Common myeloid progenitor, CD34-positive (primary cell): Measurements from ENCODE around the gene IGDCC3.

Experiments used
- CTCF ChIA-PET: fragments of 350-600 bp; sonication (Branson Sonifier 250); formaldehyde crosslinking; loops from one replicate; lab custom pipeline; 2021; ENCODE audit warnings: antibody characterized with exemption; lab: Charles Lee
- POLR2A ChIA-PET: fragments of 350-600 bp; sonication (Branson Sonifier 250); formaldehyde crosslinking; loops from one replicate; lab custom pipeline; 2021; ENCODE audit warnings: antibody characterized with exemption; lab: Charles Lee
- DNase-seq, 3 donors: peaks; one replicate each; pipeline versions ENCODE4 v3.0.0 to v3.0.0-alpha.2; 2013
- H3K27ac ChIP-seq, 2 experiments: 1 replicate in 1 of 2; 2 replicates in 1 of 2; pipeline ENCODE4 v1.7.0; 2013; ENCODE audit warnings: inconsistent platforms in 2 of 2, low read length in 2 of 2, mild to moderate bottlenecking in 2 of 2, low read depth in 1 of 2, moderate library complexity in 1 of 2; ENCODE audit not compliant: severe bottlenecking in 2 of 2, insufficient read depth in 1 of 2, poor library complexity in 1 of 2
- H3K27me3 ChIP-seq, 5 experiments: replicated peaks in 2 of 5; 1 replicate in 3 of 5; 2 replicates in 2 of 5; pipeline versions ENCODE4 v1.6.1 to v1.7.0; 2013; ENCODE audit warnings: low read length in 4 of 5, mild to moderate bottlenecking in 2 of 5, moderate library complexity in 2 of 5, inconsistent platforms in 1 of 5; ENCODE audit not compliant: insufficient read depth in 5 of 5, control insufficient read depth in 4 of 5
- H3K36me3 ChIP-seq, 4 experiments: 1 replicate in 2 of 4; 2 replicates in 2 of 4; pipeline versions ENCODE4 v1.6.1 to v1.7.0; 2013; ENCODE audit warnings: low read length in 3 of 4, control low read depth in 1 of 4, mild to moderate bottlenecking in 1 of 4; ENCODE audit not compliant: control insufficient read depth in 4 of 4, insufficient read depth in 4 of 4
- H3K4me1 ChIP-seq, 4 experiments: 1 replicate in 3 of 4; 2 replicates in 1 of 4; pipeline versions ENCODE4 v1.6.1 to v1.7.1; 2013; ENCODE audit warnings: low read length in 3 of 4, mild to moderate bottlenecking in 3 of 4, control low read depth in 1 of 4, inconsistent platforms in 1 of 4, moderate library complexity in 1 of 4; ENCODE audit not compliant: control insufficient read depth in 4 of 4, insufficient read depth in 4 of 4; ENCODE audit errors: control extremely low read depth in 1 of 4
- H3K4me3 ChIP-seq, 7 experiments: 1 replicate in 4 of 7; 2 replicates in 3 of 7; pipeline versions ENCODE4 v1.5.1 to v1.7.0; 2013; ENCODE audit warnings: mild to moderate bottlenecking in 7 of 7, low read length in 6 of 7, moderate library complexity in 6 of 7, inconsistent platforms in 2 of 7, low read depth in 2 of 7, control low read depth in 1 of 7; ENCODE audit not compliant: insufficient read depth in 4 of 7, control insufficient read depth in 1 of 7; ENCODE audit errors: extremely low read depth in 1 of 7
- H3K9me3 ChIP-seq, 5 experiments: 1 replicate in 4 of 5; 2 replicates in 1 of 5; pipeline versions ENCODE4 v1.6.1 to v1.7.1; 2013; ENCODE audit warnings: low read length in 4 of 5, mild to moderate bottlenecking in 2 of 5, inconsistent platforms in 1 of 5, low read depth in 1 of 5, moderate library complexity in 1 of 5; ENCODE audit not compliant: control insufficient read depth in 4 of 5, insufficient read depth in 2 of 5; ENCODE audit errors: control extremely low read depth in 1 of 5
- WGBS: methylation state at CpG from one replicate; pipeline ENCODE4 v1.1.5; 2013; ENCODE audit not compliant: insufficient coverage; 5-methylcytosine and 5-hydroxymethylcytosine counted together

IGDCC3 gene

DNA sequence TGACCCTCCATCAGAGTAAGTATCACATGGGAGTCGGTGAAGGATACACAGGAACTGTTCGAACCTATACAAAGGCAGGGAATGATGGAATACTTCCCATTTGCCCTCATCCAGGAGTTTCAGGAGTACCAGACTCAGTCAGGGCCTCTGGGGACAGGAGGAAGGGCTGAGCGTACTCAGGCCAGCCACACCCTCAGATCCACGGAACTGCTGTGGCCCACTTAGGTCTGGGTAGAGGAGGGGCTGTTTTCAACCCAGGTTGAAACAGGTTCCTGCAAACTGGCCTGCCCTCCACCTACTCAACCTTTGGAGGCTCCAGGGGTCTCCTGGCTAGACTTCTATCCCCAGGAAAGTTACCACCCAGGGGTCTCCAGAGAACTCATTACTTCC is 6.7 kb upstream of the IGDCC3 start:
- Histone ChIP-seq H3K36me3 (no peaks in the 10 kb centered on the region), H3K27ac (no peak overlapping the region), H3K4me1 (peaks cover 0 to 12% (median 11%) of the 10 kb centered on the region in 4 experiments), H3K9me3 (no peaks in the 10 kb centered on the region), H3K27me3 (peaks cover 0 to 40% (median 27%) of the 10 kb centered on the region in 5 experiments), H3K4me3 (peak overlapping the region in 4 of 7 experiments; percentile 44 to 74 (median 63))
- DNase-seq = peak in 2 of 3 donors; percentile 30 to 35
- CTCF ChIA-PET = interaction anchor here (1.0 to 20.5 kb wide), 11 partner anchors 7 to 77 kb away, joined by 3 to 416 read pairs (median 8); no protein-coding TSS in a partner anchor
- POLR2A ChIA-PET = interaction anchor here (0.6 to 1.2 kb wide), 2 partner anchors 77 to 80 kb away, joined by 4 to 7 read pairs; partner anchors contain the start of gene RNU5B-1
- 83% methylated on average over 2 of the region's 4 CpGs for WGBS

DNA sequence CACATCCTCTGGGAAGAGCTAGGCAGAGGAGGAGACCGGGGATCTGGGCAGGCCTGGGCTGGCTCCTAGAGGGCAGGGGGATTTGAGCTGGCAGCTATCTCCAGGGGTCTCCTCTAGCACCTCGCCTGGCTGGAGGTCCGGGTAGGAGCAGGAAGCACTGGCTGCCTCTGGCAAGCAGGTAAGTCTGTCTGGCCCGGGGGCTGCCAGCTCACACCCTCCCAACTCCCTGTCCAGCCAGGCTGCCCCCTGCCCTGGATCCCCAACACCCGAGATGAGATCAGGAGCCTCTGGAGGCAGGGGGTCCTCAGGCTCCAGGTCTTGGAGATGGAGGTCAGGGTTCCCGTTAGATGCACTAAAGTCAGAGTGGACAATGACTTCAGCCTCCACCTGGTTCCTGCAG is 6.2 kb upstream of the IGDCC3 start:
- POLR2A ChIA-PET = no interaction called here
- H3K27me3 ChIP-seq = peaks cover 0 to 42% (median 26%) of the 10 kb centered on the region in 5 experiments
- H3K9me3 ChIP-seq = no peaks in the 10 kb centered on the region
- WGBS = 100% methylated on average over 3 of the region's 6 CpGs
- H3K4me3 ChIP-seq = no peak overlapping the region
- no peak overlapping the region for H3K27ac ChIP-seq
- no peak for DNase-seq
- peaks cover 0 to 12% (median 11%) of the 10 kb centered on the region in 4 experiments for H3K4me1 ChIP-seq
- no peaks in the 10 kb centered on the region for H3K36me3 ChIP-seq
- CTCF ChIA-PET = interaction anchor here (1.2 to 20.5 kb wide), 5 partner anchors 8 to 64 kb away, joined by 4 to 416 read pairs (median 11); no protein-coding TSS in a partner anchor

DNA sequence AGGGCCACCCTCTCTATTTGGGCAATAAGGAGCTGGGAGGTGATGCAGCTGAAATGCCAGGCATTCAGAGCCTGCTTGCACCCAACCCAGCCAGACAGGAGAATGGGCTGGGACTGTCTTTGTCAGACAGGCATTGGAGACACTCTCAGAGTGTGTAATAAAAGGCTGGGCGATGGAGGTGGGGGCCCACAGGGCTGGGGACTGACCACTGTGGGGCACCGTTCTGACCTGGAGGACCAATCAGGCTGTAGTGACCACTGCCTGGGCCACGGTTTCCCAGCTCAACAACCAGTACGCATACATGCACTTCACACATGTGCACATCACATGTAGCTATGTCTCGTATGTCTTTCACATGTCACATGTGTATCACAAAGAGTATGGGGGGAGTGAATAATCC is 5.7 kb upstream of the IGDCC3 start:
- 100% methylated on average over 3 of the region's 5 CpGs for WGBS
- H3K27ac ChIP-seq = no peak overlapping the region
- POLR2A ChIA-PET = no interaction called here
- H3K4me3 ChIP-seq = no peak overlapping the region
- peaks cover 0 to 12% (median 11%) of the 10 kb centered on the region in 4 experiments for H3K4me1 ChIP-seq
- H3K9me3 ChIP-seq = no peaks in the 10 kb centered on the region
- H3K36me3 ChIP-seq = no peaks in the 10 kb centered on the region
- CTCF ChIA-PET = interaction anchor here (1.2 to 20.5 kb wide), 6 partner anchors 9 to 63 kb away, joined by 4 to 416 read pairs (median 10); no protein-coding TSS in a partner anchor
- H3K27me3 ChIP-seq = peaks cover 5 to 44% (median 26%) of the 10 kb centered on the region in 5 experiments
- DNase-seq = no peak

DNA sequence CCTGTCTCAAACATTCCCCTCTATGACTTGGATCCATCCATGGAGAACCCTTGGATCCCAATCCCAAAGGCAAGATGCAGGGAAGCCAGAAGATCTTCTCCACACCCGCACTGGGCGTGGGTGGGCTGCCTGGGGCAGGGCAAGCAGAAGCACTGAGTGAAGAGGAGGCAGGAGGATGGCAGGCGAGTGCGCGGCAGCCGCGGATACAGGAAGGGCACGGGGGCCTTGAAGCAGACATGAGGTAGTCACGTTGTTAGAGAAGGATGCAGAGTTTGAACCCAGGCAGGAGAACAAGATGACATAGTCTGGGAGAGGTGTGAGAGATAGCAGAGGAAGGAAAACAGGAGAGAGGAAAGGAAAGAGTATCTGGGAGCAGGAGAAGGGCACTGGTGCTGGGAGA is 5.1 kb upstream of the IGDCC3 start:
- POLR2A ChIA-PET = interaction anchor here (0.6 kb wide), 1 partner anchor 8 kb away, joined by 3 read pairs; no protein-coding TSS in a partner anchor
- 94% methylated on average over 9 of the region's 9 CpGs for WGBS

DNA sequence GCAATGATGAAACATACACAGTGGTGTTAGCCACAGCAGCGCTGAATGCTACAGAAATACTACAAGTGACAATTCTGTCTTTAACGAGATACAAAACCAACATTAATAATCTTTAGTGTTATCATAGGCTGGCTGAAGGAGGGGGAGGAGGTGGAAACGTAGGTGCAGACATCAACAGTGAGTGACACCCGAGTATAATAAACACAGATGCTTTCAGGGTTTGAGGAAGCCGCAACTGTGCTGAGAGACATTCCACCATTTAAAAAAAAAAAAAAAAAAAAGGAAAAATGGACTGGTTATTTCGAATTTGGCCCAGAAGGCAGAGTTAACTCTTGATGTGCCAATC is 4.3 kb upstream of the IGDCC3 start:
- no peaks in the 10 kb centered on the region for H3K9me3 ChIP-seq
- H3K4me1 ChIP-seq = peaks cover 0 to 19% (median 17%) of the 10 kb centered on the region in 4 experiments
- H3K27me3 ChIP-seq = peaks cover 6 to 53% (median 29%) of the 10 kb centered on the region in 5 experiments
- no peak overlapping the region for H3K27ac ChIP-seq
- WGBS = 80% methylated on average over 1 of the region's 6 CpGs
- ChIA-PET CTCF (interaction anchor here (1.1 to 20.5 kb wide), 5 partner anchors 8 to 62 kb away, joined by 3 to 416 read pairs (median 5); no protein-coding TSS in a partner anchor), POLR2A (interaction anchor here (0.6 kb wide), 2 partner anchors 9 to 77 kb away, joined by 3 read pairs; partner anchors contain the start of gene RNU5B-1)
- no peak overlapping the region for H3K4me3 ChIP-seq
- no peaks in the 10 kb centered on the region for H3K36me3 ChIP-seq
- no peak for DNase-seq

More for the DNA sequence above, 5.1 kb upstream of the IGDCC3 start:
- Histone ChIP-seq H3K4me3 (no peak overlapping the region), H3K4me1 (peaks cover 0 to 15% (median 13%) of the 10 kb centered on the region in 4 experiments), H3K27ac (no peak overlapping the region), H3K27me3 (peaks cover 6 to 46% (median 29%) of the 10 kb centered on the region in 5 experiments), H3K9me3 (no peaks in the 10 kb centered on the region), H3K36me3 (no peaks in the 10 kb centered on the region)
- no peak for DNase-seq
- CTCF ChIA-PET = interaction anchor here (0.6 to 20.5 kb wide), 7 partner anchors 9 to 63 kb away, joined by 3 to 416 read pairs (median 6); no protein-coding TSS in a partner anchor

DNA sequence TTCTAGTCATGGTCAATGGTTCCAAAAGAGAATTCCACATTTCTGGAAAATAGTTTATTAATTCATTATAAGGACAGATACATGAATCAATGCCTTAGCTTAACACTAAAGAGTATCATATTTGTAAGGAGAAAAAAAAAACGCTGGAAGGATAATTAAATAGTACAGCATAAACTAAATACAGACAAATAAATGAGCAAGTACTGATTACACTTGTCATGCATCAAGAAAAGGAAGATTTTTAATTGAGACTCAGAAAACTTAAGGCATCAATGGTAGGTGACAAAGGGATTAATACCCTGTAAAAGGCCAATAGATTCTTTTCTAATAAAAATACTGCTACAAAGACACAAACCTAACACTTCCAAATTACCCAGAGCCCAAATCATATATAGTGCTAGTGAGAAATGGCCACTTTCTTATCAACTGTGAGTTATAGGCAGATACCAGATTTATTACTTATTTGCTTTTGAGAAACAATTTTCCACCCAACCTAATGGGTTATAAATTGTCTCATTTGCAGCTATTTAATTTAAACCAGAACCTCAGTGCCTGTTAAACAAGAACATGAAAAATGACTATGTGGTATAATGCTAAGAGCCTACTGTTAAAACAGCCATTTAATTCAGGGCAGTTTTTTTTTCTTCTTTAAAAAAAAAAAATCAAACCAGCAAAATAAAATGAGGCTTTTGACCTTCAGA is 3.8 kb upstream of the IGDCC3 start:
- H3K4me1 ChIP-seq = peaks cover 0 to 24% (median 22%) of the 10 kb centered on the region in 4 experiments
- ChIA-PET POLR2A (no interaction called here), CTCF (interaction anchor here (1.1 to 20.5 kb wide), 7 partner anchors 8 to 61 kb away, joined by 3 to 416 read pairs (median 4); no protein-coding TSS in a partner anchor)
- WGBS = no CpG with 5 or more reads among the region's 1 CpG
- H3K27me3 ChIP-seq = peaks cover 6 to 58% (median 32%) of the 10 kb centered on the region in 5 experiments
- H3K9me3 ChIP-seq = no peaks in the 10 kb centered on the region
- no peak overlapping the region for H3K27ac ChIP-seq
- DNase-seq = no peak
- H3K4me3 ChIP-seq = no peak overlapping the region
- no peaks in the 10 kb centered on the region for H3K36me3 ChIP-seq
